IPS-15b (cell line): Measurements from ENCODE around the gene CENPVL2.
"Not testable (repeated sequence)": the region's sequence is repeated elsewhere in the genome, so short reads cannot be mapped to it uniquely, and the experiment has no call there.

Source experiments
- H3K27me3 ChIP-seq: one replicate; pipeline ENCODE4 v1.6.1; 2013; ENCODE audit warnings: low read length; ENCODE audit not compliant: control insufficient read depth, insufficient read depth
- H3K36me3 ChIP-seq: one replicate; pipeline ENCODE4 v1.6.1; 2013; ENCODE audit warnings: low read length; ENCODE audit not compliant: control insufficient read depth, insufficient read depth
- H3K4me1 ChIP-seq: one replicate; pipeline ENCODE4 v1.6.1; 2013; ENCODE audit warnings: mild to moderate bottlenecking, low read length; ENCODE audit not compliant: control insufficient read depth, insufficient read depth
- H3K4me3 ChIP-seq: one replicate; pipeline ENCODE4 v1.5.1; 2013; ENCODE audit warnings: low read depth, low read length
- H3K9ac ChIP-seq: one replicate; pipeline ENCODE4 v1.6.1; 2013; ENCODE audit warnings: low read depth, mild to moderate bottlenecking, low read length
- H3K9me3 ChIP-seq: one replicate; pipeline ENCODE4 v1.6.1; 2013; ENCODE audit warnings: mild to moderate bottlenecking, low read length; ENCODE audit not compliant: control insufficient read depth, insufficient read depth

CENPVL2 gene

DNA sequence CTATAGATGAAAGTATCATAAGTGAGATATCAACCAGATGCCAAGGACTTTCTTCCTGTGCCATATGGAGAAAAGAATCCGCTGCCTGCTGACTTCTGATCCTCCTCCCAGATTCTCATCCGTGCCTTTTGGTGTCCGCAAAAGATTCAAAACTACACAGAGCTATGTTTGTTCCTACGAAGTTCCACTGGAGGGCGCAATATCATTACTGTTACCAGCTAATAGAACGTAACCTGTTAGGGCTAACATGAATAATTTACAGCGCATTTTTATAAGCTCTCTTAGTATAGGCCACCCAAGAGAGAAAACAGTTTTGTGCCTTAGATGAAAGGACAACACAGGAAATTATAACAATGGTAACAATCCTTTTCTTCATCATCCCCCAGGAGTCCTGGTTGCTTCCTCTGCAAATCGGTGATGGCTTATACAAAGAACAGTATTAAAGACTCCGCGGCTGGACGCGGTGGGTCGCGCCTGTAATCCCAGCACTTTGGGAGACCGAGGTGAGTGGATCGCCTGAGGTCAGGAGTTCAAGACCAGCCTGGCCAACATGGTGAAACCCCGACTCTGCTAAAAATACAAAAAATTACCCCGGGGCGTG is 41.1 kb downstream of the CENPVL2 start:
- no peaks in the 10 kb centered on the region for H3K4me1 ChIP-seq
- H3K9ac ChIP-seq: no peak overlapping the region
- no peaks in the 10 kb centered on the region for H3K9me3 ChIP-seq
- H3K36me3 ChIP-seq: no peaks in the 10 kb centered on the region
- H3K27me3 ChIP-seq: peaks cover 2% of the 10 kb centered on the region
- H3K4me3 ChIP-seq: no peak overlapping the region

DNA sequence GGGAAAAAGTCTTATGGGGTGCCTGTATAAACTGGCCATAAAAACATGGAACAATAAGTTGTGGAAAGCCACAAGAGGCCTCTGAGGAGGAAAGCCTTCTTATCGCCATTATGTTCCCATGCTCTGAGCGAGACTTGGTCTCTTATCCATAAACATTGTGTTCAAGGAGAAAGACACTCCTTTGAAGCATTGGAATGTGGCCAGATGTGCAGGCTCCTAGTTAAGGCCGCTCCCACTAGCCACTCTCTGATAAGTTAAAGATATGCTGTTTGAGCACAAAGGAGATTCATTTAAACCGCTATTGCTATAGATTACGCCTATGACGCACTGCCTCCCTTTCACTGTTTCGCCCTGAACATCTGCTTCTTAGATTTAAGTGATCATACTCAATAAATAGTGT is 46.1 kb downstream of the CENPVL2 start:
- not testable (repeated sequence) for H3K4me1 ChIP-seq, H3K4me3 ChIP-seq, H3K9ac ChIP-seq, H3K27me3 ChIP-seq, H3K36me3 ChIP-seq, H3K9me3 ChIP-seq
